CD4-positive, alpha-beta memory T cell (primary cell): ENCODE measurements around the gene TH. TPM values are rescaled to one million over a fixed set of nuclear protein-coding genes. Genes with fewer than 3 reads are reported as not detected.

Experiments
- CTCF ChIA-PET: fragments of 350-600 bp; sonication (Branson Sonifier 250); formaldehyde crosslinking; loops from one replicate; lab custom pipeline; 2021; ENCODE audit warnings: inconsistent platforms; ENCODE audit not compliant: partially characterized antibody; lab: Charles Lee
- POLR2A ChIA-PET: fragments of 350-600 bp; sonication (Branson Sonifier 250); formaldehyde crosslinking; loops from one replicate; lab custom pipeline; 2021; ENCODE audit not compliant: partially characterized antibody; lab: Charles Lee
- DNase-seq, 5 donors: peaks; one replicate each; pipeline versions ENCODE4 v3.0.0 to v3.0.0-alpha.2; 2020 to 2022; ENCODE audit warnings: mixed read lengths in 1 of 5
- H3K27ac ChIP-seq: one replicate; pipeline ENCODE4 v1.7.0; 2013; ENCODE audit warnings: low read depth, low read length
- H3K27me3 ChIP-seq: 2 replicates; pipeline ENCODE4 v1.7.0; 2013; ENCODE audit warnings: mild to moderate bottlenecking, low read length, moderate library complexity; ENCODE audit not compliant: insufficient read depth
- H3K36me3 ChIP-seq: 2 replicates; pipeline ENCODE4 v1.7.0; 2013; ENCODE audit warnings: mild to moderate bottlenecking, low read length, moderate library complexity; ENCODE audit not compliant: insufficient read depth
- H3K4me1 ChIP-seq: 2 replicates; pipeline ENCODE4 v1.7.0; 2013; ENCODE audit warnings: mild to moderate bottlenecking, low read length, moderate library complexity; ENCODE audit not compliant: insufficient read depth
- H3K4me3 ChIP-seq, 2 donors: one replicate each; pipeline ENCODE4 v1.7.0; 2013; ENCODE audit warnings: low read length in 2 of 2, mild to moderate bottlenecking in 1 of 2
- H3K9me3 ChIP-seq, 2 donors: one replicate each; pipeline ENCODE4 v1.7.0; 2013; ENCODE audit warnings: low read length in 2 of 2, control low read depth in 1 of 2; ENCODE audit not compliant: control insufficient read depth in 1 of 2
- H3K27ac Mint-ChIP-seq, 7 donors: one replicate each; pipeline ENCODE4 v1.8.0; 2020 to 2021; ENCODE audit warnings: mixed read lengths in 7 of 7, mild to moderate bottlenecking in 6 of 7, inconsistent platforms in 3 of 7, moderate library complexity in 3 of 7
- H3K27me3 Mint-ChIP-seq, 2 donors: one replicate each; pipeline ENCODE4 v1.8.0; 2020 to 2021; ENCODE audit warnings: mixed read lengths in 2 of 2
- H3K36me3 Mint-ChIP-seq, 2 donors: one replicate each; pipeline ENCODE4 v1.8.0; 2020 to 2021; ENCODE audit warnings: mixed read lengths in 2 of 2, inconsistent platforms in 1 of 2, mild to moderate bottlenecking in 1 of 2
- H3K4me1 Mint-ChIP-seq, 4 donors: one replicate each; pipeline ENCODE4 v1.8.0; 2020 to 2021; ENCODE audit warnings: mixed read lengths in 4 of 4, mild to moderate bottlenecking in 1 of 4
- H3K4me3 Mint-ChIP-seq, 8 donors: one replicate each; pipeline ENCODE4 v1.8.0; 2020 to 2021; ENCODE audit warnings: mixed read lengths in 8 of 8, mild to moderate bottlenecking in 7 of 8, moderate library complexity in 6 of 8, inconsistent platforms in 3 of 8
- H3K9me3 Mint-ChIP-seq, 8 donors: one replicate each; pipeline ENCODE4 v1.8.0; 2020 to 2021; ENCODE audit warnings: mixed read lengths in 8 of 8, mild to moderate bottlenecking in 5 of 8, inconsistent platforms in 3 of 8, moderate library complexity in 1 of 8
- intact Hi-C: fragments of 100-400 bp; cut with micrococcal nuclease; formaldehyde crosslinking; loops from one replicate; pipeline ENCODE4 v1.15.1; 2023
- polyA plus RNA-seq, 2 donors: library from polyadenylated mRNA; unstranded; fragments of 300-500 nt; fragmentation: Illumina TruSeq; gene quantifications; one replicate each; pipeline ENCODE4 v1.2.3, GENCODE V29; 2021
- total RNA-seq, 2 experiments: library from RNA; stranded (reverse); gene quantifications; one replicate each; pipeline ENCODE4 v1.2.3, GENCODE V29; 2021

TH gene
- total and polyA plus RNA-seq, 4 experiments from 2014 or later = not detected

DNA sequence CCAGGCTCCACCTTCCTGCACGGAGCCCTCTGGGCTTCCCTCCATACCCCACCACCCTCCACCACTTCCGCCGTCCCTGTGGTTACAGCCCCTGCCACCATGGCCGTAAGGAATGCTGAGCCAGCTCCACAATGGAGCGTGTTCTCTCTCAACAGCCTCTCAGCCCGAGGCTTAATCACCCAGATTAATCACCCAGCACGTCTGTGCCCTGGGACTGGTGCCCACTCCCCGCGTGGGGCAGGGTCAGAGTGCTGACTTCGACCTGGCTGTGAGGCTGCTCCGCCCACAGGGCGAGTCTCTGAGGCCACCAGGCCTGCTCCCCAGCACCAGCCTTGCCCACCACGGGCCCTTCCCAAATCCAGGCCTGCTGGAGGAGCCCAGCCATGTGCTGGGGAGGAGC, 4.0 kb upstream of the TH start:
- H3K9me3 Mint-ChIP-seq = no peaks in the 10 kb centered on the region

DNA sequence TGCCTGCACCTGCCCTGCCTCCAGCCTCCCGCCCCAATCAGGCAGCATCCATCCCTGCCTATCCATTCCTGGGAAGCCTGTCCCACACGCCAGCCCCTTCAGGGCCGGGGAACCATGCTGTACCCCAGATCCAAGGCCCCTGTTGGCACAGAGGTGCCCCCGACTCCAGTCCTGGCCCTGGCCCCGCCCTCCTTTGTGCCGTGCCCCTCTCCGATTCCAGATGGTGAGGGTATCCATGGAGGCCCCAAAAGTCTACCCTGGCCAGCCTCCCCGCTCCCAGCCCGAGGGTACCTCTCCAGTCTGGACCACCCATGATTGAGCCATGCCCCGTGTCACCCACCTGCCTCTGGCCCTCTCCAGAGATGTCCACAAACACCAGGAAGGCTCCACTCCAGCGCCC, 2.7 kb upstream of the TH start:
- Histone ChIP-seq H3K36me3 (no peaks in the 10 kb centered on the region), H3K4me1 (no peaks in the 10 kb centered on the region), H3K27me3 (no peaks in the 10 kb centered on the region), H3K9me3 (no peaks in the 10 kb centered on the region), H3K4me3 (no peak overlapping the region), H3K27ac (no peak overlapping the region)
- intact Hi-C loops = no loop called here
- Mint-ChIP-seq H3K27ac (no peak overlapping the region), H3K27me3 (no peaks in the 10 kb centered on the region), H3K4me3 (no peak overlapping the region), H3K4me1 (no peaks in the 10 kb centered on the region), H3K9me3 (no peaks in the 10 kb centered on the region), H3K36me3 (no peaks in the 10 kb centered on the region)
- ChIA-PET POLR2A (no interaction called here), CTCF (no interaction called here)
- no peak for DNase-seq

More for the DNA sequence above, 4.0 kb upstream of the TH start:
- Mint-ChIP-seq H3K4me1 (no peaks in the 10 kb centered on the region), H3K27ac (no peak overlapping the region), H3K36me3 (no peaks in the 10 kb centered on the region), H3K4me3 (no peak overlapping the region), H3K27me3 (no peaks in the 10 kb centered on the region)
- POLR2A ChIA-PET = no interaction called here
- CTCF ChIA-PET = no interaction called here
- H3K27ac ChIP-seq = no peak overlapping the region
- no peaks in the 10 kb centered on the region for H3K4me1 ChIP-seq
- H3K9me3 ChIP-seq = no peaks in the 10 kb centered on the region
- intact Hi-C loops = no loop called here
- no peaks in the 10 kb centered on the region for H3K36me3 ChIP-seq
- no peaks in the 10 kb centered on the region for H3K27me3 ChIP-seq
- no peak overlapping the region for H3K4me3 ChIP-seq
- no peak for DNase-seq

DNA sequence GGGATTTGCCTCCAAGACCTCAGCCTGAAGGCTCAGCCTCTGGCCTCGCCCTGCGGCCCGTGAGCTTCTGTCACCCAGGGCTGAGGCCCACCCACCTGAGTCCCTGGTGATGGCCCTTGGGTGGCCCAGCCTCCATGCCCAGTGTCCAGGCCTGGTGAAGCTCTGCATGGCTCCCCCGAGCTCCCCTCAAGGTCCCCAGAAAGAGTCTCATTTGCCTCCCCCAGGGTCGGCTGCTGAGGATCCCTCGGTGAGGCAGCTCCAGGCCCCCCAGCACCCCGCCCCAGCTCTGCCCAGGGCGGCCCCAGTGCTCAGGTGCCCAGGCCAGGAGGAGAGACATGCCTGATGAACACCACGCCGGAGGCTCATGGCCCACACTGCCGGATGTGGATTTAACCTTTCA, 2.1 kb upstream of the TH start:
- H3K27me3 Mint-ChIP-seq = no peaks in the 10 kb centered on the region
- H3K36me3 Mint-ChIP-seq = no peaks in the 10 kb centered on the region
- H3K9me3 Mint-ChIP-seq = no peaks in the 10 kb centered on the region
- intact Hi-C loops = no loop called here
- Histone ChIP-seq H3K36me3 (no peaks in the 10 kb centered on the region), H3K4me1 (no peaks in the 10 kb centered on the region), H3K27ac (no peak overlapping the region), H3K9me3 (no peaks in the 10 kb centered on the region), H3K27me3 (no peaks in the 10 kb centered on the region), H3K4me3 (no peak overlapping the region)
- no peak overlapping the region for H3K4me3 Mint-ChIP-seq
- H3K4me1 Mint-ChIP-seq = no peaks in the 10 kb centered on the region
- H3K27ac Mint-ChIP-seq = no peak overlapping the region
- DNase-seq = no peak
- ChIA-PET POLR2A (no interaction called here), CTCF (no interaction called here)

DNA sequence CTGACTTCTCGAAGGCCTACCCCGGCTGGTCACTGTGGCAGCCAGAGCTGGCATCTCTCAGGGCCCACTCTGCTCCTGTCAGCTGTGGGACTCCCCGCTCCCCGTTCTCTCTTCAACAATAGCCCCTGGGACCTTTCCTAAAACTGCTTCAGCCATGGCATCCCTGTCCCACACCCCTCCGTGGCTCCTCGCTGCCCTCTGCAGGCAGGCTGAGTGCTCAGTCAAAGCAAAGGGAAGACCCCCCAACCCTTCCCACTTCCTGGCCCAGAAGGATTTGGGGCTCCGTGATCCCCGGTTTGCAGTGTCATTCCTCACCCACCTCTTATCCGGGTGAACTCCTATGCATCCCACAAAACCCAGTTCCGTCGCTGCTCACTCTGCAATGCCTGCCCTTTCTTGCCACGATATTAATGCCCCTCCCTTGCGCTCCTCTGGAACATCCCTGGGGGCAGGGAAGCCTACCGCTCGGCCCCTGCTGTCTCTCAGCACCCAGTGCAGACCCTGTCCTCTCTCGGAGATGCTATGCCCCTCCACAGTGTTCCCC, 1.6 kb upstream of the TH start:
- Mint-ChIP-seq H3K9me3 (no peaks in the 10 kb centered on the region), H3K27me3 (no peaks in the 10 kb centered on the region), H3K4me3 (no peak overlapping the region), H3K36me3 (no peaks in the 10 kb centered on the region), H3K27ac (no peak overlapping the region), H3K4me1 (no peaks in the 10 kb centered on the region)
- Histone ChIP-seq H3K4me1 (no peaks in the 10 kb centered on the region), H3K27ac (no peak overlapping the region), H3K36me3 (no peaks in the 10 kb centered on the region), H3K27me3 (no peaks in the 10 kb centered on the region), H3K9me3 (no peaks in the 10 kb centered on the region), H3K4me3 (no peak overlapping the region)
- DNase-seq = no peak
- intact Hi-C loops = no loop called here
- POLR2A ChIA-PET = no interaction called here
- CTCF ChIA-PET = no interaction called here

DNA sequence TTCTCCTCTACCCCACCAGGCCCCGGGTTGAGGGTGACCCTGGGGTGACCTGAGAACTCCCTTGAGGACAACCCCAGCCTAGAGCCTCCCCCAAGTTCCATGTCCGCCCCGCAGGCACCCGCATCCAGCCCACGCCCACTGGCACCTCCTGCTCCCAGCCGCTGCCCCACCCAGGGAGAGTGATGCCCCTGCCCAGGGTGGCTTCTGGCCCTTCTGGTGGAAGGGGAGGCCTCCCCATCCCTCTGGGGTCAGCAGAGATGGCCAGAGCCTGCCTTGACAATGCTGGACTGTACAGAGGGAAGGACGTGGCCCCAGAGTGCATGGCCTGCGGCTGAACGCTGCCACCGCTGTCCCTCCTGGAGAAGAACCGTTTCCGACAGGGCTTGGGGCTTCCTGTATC, 1.1 kb upstream of the TH start:
- H3K4me1 Mint-ChIP-seq = no peaks in the 10 kb centered on the region
- no peak for DNase-seq
- intact Hi-C loops = no loop called here
- peaks cover 0 to 3% of the 10 kb centered on the region in 2 donors for H3K27me3 Mint-ChIP-seq
- no peaks in the 10 kb centered on the region for H3K27me3 ChIP-seq
- H3K9me3 ChIP-seq = no peaks in the 10 kb centered on the region
- no peak overlapping the region for H3K4me3 ChIP-seq
- ChIA-PET POLR2A (no interaction called here), CTCF (no interaction called here)
- no peaks in the 10 kb centered on the region for H3K4me1 ChIP-seq
- no peaks in the 10 kb centered on the region for H3K9me3 Mint-ChIP-seq
- no peaks in the 10 kb centered on the region for H3K36me3 ChIP-seq
- H3K27ac Mint-ChIP-seq = no peak overlapping the region
- H3K36me3 Mint-ChIP-seq = no peaks in the 10 kb centered on the region
- H3K27ac ChIP-seq = no peak overlapping the region
- no peak overlapping the region for H3K4me3 Mint-ChIP-seq

DNA sequence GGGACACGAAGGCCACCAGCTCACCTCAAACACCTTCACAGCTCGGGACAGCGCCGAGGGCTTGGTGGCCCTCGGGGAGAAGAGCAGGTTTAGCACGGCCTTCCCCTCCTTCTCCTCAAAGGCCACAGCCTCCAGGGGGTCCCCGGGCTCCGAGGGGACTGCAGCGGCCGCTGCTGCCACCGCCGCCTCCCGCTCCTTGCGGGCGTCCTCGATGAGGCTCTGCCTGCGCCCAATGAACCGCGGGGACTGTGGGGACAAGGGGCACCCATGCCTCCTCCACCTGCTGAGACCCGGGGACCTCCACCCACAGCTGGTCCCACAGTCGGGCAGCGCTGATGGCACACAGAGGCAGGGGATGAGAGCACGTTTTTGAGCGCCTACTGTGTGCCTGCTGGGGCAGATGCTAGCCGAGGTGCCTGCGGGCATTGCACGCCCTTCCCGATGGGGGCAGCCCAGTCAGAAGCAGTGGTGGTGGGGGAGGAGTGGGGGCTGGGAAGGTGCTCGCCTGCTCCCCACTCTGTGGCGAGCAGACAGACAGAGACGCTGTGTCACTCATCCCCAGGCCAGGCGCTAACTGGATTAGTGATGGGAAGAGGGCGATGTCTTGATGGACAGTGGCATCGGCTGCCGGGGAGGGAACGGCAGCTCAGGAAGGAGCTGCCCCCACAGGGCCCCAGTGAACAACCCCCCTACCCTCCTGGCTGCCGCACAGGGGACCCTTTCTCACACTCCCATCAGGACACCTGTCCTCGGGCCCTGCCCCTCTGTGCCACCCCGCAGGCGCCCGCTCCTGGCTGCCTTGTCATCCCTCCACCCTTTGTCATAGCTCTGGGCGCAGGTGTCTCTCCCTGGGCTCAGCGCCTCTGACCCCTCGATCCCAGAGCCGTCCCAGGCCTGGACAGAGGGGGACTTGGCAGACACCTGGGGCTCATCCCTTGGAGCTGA, 1.7 kb downstream of the TH start:
- Mint-ChIP-seq H3K36me3 (no peaks in the 10 kb centered on the region), H3K27ac (no peak overlapping the region), H3K27me3 (peaks cover 0 to 3% of the 10 kb centered on the region in 2 donors), H3K4me3 (no peak overlapping the region), H3K4me1 (no peaks in the 10 kb centered on the region), H3K9me3 (no peaks in the 10 kb centered on the region)
- Histone ChIP-seq H3K27ac (no peak overlapping the region), H3K27me3 (no peaks in the 10 kb centered on the region), H3K4me1 (no peaks in the 10 kb centered on the region), H3K36me3 (no peaks in the 10 kb centered on the region), H3K4me3 (no peak overlapping the region), H3K9me3 (no peaks in the 10 kb centered on the region)
- DNase-seq = no peak
- POLR2A ChIA-PET = no interaction called here
- CTCF ChIA-PET = interaction anchor here (0.9 kb wide), 2 partner anchors 24 to 250 kb away, joined by 3 to 5 read pairs; no protein-coding TSS in a partner anchor
- intact Hi-C loops = no loop called here

DNA sequence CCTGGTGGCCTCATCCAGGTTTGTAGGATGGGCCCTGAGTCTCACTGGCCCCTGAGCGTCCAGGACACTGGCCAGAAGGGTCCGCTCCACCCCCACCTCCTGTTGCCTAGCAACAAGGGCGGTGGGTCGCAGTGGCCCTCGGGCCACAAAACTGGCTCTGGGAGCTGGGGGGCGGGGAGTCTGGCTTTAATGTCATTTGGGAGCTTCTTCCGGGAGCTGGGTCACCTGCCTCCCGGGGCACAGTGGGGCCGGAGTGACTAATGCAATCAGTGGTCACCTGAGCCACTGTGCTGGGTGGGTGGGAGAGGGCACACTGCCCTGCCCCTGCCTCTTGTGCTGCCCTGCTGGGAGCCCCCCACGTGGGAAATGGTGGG, 2.6 kb downstream of the TH start:
- H3K4me3 ChIP-seq = no peak overlapping the region

More for the DNA sequence above, 2.6 kb downstream of the TH start:
- no peak overlapping the region for H3K27ac ChIP-seq
- H3K9me3 ChIP-seq = no peaks in the 10 kb centered on the region
- H3K36me3 Mint-ChIP-seq = no peaks in the 10 kb centered on the region
- CTCF ChIA-PET = interaction anchor here (0.9 kb wide), 1 partner anchor 25 kb away, joined by 3 read pairs; no protein-coding TSS in a partner anchor
- H3K27me3 ChIP-seq = no peaks in the 10 kb centered on the region
- H3K4me1 ChIP-seq = no peaks in the 10 kb centered on the region
- H3K9me3 Mint-ChIP-seq = no peaks in the 10 kb centered on the region
- H3K4me1 Mint-ChIP-seq = no peaks in the 10 kb centered on the region
- no peaks in the 10 kb centered on the region for H3K36me3 ChIP-seq
- POLR2A ChIA-PET = no interaction called here
- DNase-seq = no peak
- peaks cover 2 to 3% of the 10 kb centered on the region in 2 donors for H3K27me3 Mint-ChIP-seq
- no peak overlapping the region for H3K27ac Mint-ChIP-seq
- intact Hi-C loops = no loop called here
- no peak overlapping the region for H3K4me3 Mint-ChIP-seq
